B cell (primary cell): ENCODE results near the gene CD80. TPM values are rescaled to one million over a fixed set of nuclear protein-coding genes. Genes with fewer than 3 reads are reported as not detected.

Experiments used
- ATAC-seq: fragments of 200-7000 bp; cut with Tn5 transposase; one replicate; pipeline ENCODE4 v1.10.0; 2021; ENCODE audit warnings: low read depth, mild to moderate bottlenecking, moderate number of reproducible peaks, moderate library complexity
- CTCF ChIA-PET: fragments of 350-600 bp; sonication (Branson Sonifier 250); formaldehyde crosslinking; loops from one replicate; lab custom pipeline; 2021; ENCODE audit warnings: antibody characterized with exemption, inconsistent platforms; lab: Charles Lee
- POLR2A ChIA-PET: fragments of 350-600 bp; sonication (Branson Sonifier 250); formaldehyde crosslinking; loops from one replicate; lab custom pipeline; 2021; ENCODE audit warnings: antibody characterized with exemption; lab: Charles Lee
- DNase-seq: peaks from one replicate; pipeline ENCODE4 v3.0.0; 2013
- H2AFZ ChIP-seq: 2 replicates; pipeline ENCODE4 v1.6.1; 2012; ENCODE audit warnings: mild to moderate bottlenecking, low read depth, low read length; ENCODE audit not compliant: insufficient read depth, poor library complexity, severe bottlenecking
- H3K27ac ChIP-seq, 2 donors: 1 replicate in 1 of 2; 2 replicates in 1 of 2; pipeline ENCODE4 v1.5.1; 2012 to 2013; ENCODE audit warnings: low read length in 2 of 2, mild to moderate bottlenecking in 2 of 2, moderate library complexity in 1 of 2
- H3K27me3 ChIP-seq, 4 experiments: fragments of 200-600 bp in 1 of 4; sonication (generic) in 1 of 4; replicated peaks in 1 of 4; 1 replicate in 2 of 4; 2 replicates in 2 of 4; pipeline versions ENCODE4 v1.6.1 to v1.7.0; 2013 to 2016; ENCODE audit warnings: low read length in 3 of 4, mild to moderate bottlenecking in 2 of 4, mixed read lengths in 1 of 4, moderate library complexity in 1 of 4; ENCODE audit not compliant: insufficient read depth in 4 of 4, control insufficient read depth in 3 of 4; ENCODE audit errors: control extremely low read depth in 1 of 4
- H3K36me3 ChIP-seq, 2 experiments: replicated peaks in 1 of 2; 1 replicate in 1 of 2; 2 replicates in 1 of 2; pipeline versions ENCODE4 v1.6.1 to v1.7.1; 2013; ENCODE audit warnings: low read length in 1 of 2; ENCODE audit not compliant: insufficient read depth in 2 of 2, control insufficient read depth in 1 of 2; ENCODE audit errors: control extremely low read depth in 1 of 2, extremely low read depth in 1 of 2
- H3K4me1 ChIP-seq, 2 donors: fragments of 200-600 bp in 1 of 2; sonication (generic) in 1 of 2; 1 replicate in 1 of 2; 2 replicates in 1 of 2; pipeline versions ENCODE4 v1.5.1 to v1.6.1; 2013 to 2017; ENCODE audit warnings: low read length in 2 of 2; ENCODE audit not compliant: control insufficient read depth in 2 of 2, insufficient read depth in 2 of 2
- H3K4me2 ChIP-seq: replicated peaks from 2 replicates; pipeline ENCODE3; 2012; ENCODE audit warnings: mild to moderate bottlenecking, low read depth, low read length; ENCODE audit not compliant: poor library complexity, severe bottlenecking
- H3K4me3 ChIP-seq, 5 experiments: fragments of 200-600 bp in 1 of 5; sonication (generic) in 1 of 5; 1 replicate in 3 of 5; 2 replicates in 2 of 5; pipeline versions ENCODE4 v1.5.1 to v1.7.0; 2011 to 2016; ENCODE audit warnings: low read length in 4 of 5, mild to moderate bottlenecking in 4 of 5, low read depth in 2 of 5, control low read depth in 1 of 5, moderate library complexity in 1 of 5; ENCODE audit not compliant: insufficient read depth in 1 of 5; ENCODE audit errors: control extremely low read depth in 1 of 5, extremely low read depth in 1 of 5
- H3K79me2 ChIP-seq: fragments of 200-600 bp; sonication (generic); one replicate; pipeline ENCODE4 v1.6.0; 2016; ENCODE audit warnings: low read length; ENCODE audit not compliant: control insufficient read depth, insufficient read depth
- H3K9ac ChIP-seq: fragments of 200-600 bp; sonication (generic); 2 replicates; pipeline ENCODE4 v1.6.1; 2017; ENCODE audit warnings: mild to moderate bottlenecking, low read length, moderate library complexity
- H3K9me3 ChIP-seq, 3 donors: one replicate each; pipeline versions ENCODE4 v1.6.1 to v1.7.1; 2013; ENCODE audit warnings: low read length in 2 of 3; ENCODE audit not compliant: control insufficient read depth in 2 of 3, insufficient read depth in 1 of 3; ENCODE audit errors: control extremely low read depth in 1 of 3
- H4K20me1 ChIP-seq: 2 replicates; pipeline ENCODE4 v1.6.0; 2012; ENCODE audit warnings: mild to moderate bottlenecking, low read length; ENCODE audit not compliant: insufficient read depth, control insufficient read depth, poor library complexity, severe bottlenecking
- H3K27ac Mint-ChIP-seq: one replicate; pipeline ENCODE4 v1.8.0; 2021; ENCODE audit warnings: mixed read lengths
- H3K27me3 Mint-ChIP-seq: one replicate; pipeline ENCODE4 v1.8.0; 2021; ENCODE audit warnings: mixed read lengths
- H3K4me1 Mint-ChIP-seq: one replicate; pipeline ENCODE4 v1.8.0; 2021; ENCODE audit warnings: mixed read lengths
- H3K4me3 Mint-ChIP-seq: one replicate; pipeline ENCODE4 v1.8.0; 2021; ENCODE audit warnings: mixed read lengths
- H3K9me3 Mint-ChIP-seq: one replicate; pipeline ENCODE4 v1.8.0; 2022; ENCODE audit warnings: mixed read lengths; ENCODE audit not compliant: insufficient read depth
- CTCF ChIP-seq: fragments of 200-600 bp; IDR thresholded peaks from one replicate; pipeline ENCODE4 v1.8.0; 2022; ENCODE audit warnings: antibody characterized with exemption, mild to moderate bottlenecking
- EZH2 ChIP-seq: IDR thresholded peaks from 2 replicates; pipeline ENCODE4 v1.6.1; 2012; ENCODE audit warnings: borderline replicate concordance, low read depth, mild to moderate bottlenecking, moderate library complexity, low read length; ENCODE audit not compliant: insufficient read depth, poor library complexity, severe bottlenecking
- WGBS: methylation state at CpG from one replicate; pipeline ENCODE4 v1.1.5; 2013; ENCODE audit warnings: missing lambda C conversion rate; ENCODE audit not compliant: insufficient coverage; 5-methylcytosine and 5-hydroxymethylcytosine counted together
- intact Hi-C: fragments of 100-400 bp; cut with micrococcal nuclease; formaldehyde crosslinking; loops from one replicate; pipeline ENCODE4 v1.10.0; 2022
- polyA plus RNA-seq: library from polyadenylated mRNA; depleted of rRNA; stranded (reverse); fragments of >200 nt; gene quantifications from 2 replicates; pipeline ENCODE4 v1.2.3, GENCODE V29; 2012
- total RNA-seq, 2 donors: library from RNA; stranded (reverse); fragments of 120-200 nt in 1 of 2; gene quantifications; 1 replicate in 1 of 2; 2 replicates in 1 of 2; pipeline versions ENCODE4 v1.2.3 to v1.2.4, GENCODE V29; 2013 to 2022

CD80 gene
- total and polyA plus RNA-seq, 2 donors (not counting 1 experiment from before 2014, with no cell fraction given): 15.0 to 26.5 TPM

GRCh38 chr3:119557877-119558269 lies 1.5 kb downstream of the CD80 start:
- Histone ChIP-seq H3K27me3 (no peaks in the 10 kb centered on the region), H4K20me1 (no peaks in the 10 kb centered on the region), H3K4me3 (peak overlapping the region in 4 of 5 experiments; percentile 3 to 65 (median 52)), H3K36me3 (no peaks in the 10 kb centered on the region), H3K79me2 (peaks cover 29% of the 10 kb centered on the region), H3K27ac (peak overlapping the region in 1 of 2 donors; percentile 9), H3K9me3 (no peaks in the 10 kb centered on the region), H3K4me2 (peak overlapping the region; percentile 70), H3K9ac (peak overlapping the region; percentile 76), H2AFZ (no peak overlapping the region), H3K4me1 (peaks cover 52 to 76% of the 10 kb centered on the region in 2 donors)
- ChIA-PET CTCF (interaction anchor here (0.6 to 3.7 kb wide), 3 partner anchors 9 to 123 kb away, joined by 4 to 16 read pairs (median 15); no protein-coding TSS in a partner anchor), POLR2A (no interaction called here)
- intact Hi-C loops: loop anchor here (2.0 to 10.0 kb wide), 5 partner anchors 19 to 537 kb away; partner anchors contain the start of genes GSK3B and PLA1A
- TF ChIP-seq CTCF: no peak
- TF ChIP-seq EZH2: no peak
- peak overlapping the region; percentile 75 for H3K4me3 Mint-ChIP-seq
- peak overlapping the region; percentile 91 for H3K27ac Mint-ChIP-seq
- no peaks in the 10 kb centered on the region for H3K27me3 Mint-ChIP-seq
- peaks cover 86% of the 10 kb centered on the region for H3K4me1 Mint-ChIP-seq
- H3K9me3 Mint-ChIP-seq: no peaks in the 10 kb centered on the region
- DNase-seq: no peak
- no CpG with 5 or more reads among the region's 3 CpGs for WGBS
- no peak for ATAC-seq

GRCh38 chr3:119557192-119557876 lies 2.1 kb downstream of the CD80 start:
- peak overlapping the region in 1 of 2 donors; percentile 9 for H3K27ac ChIP-seq
- H3K4me3 Mint-ChIP-seq: peak overlapping the region; percentile 75
- DNase-seq (no peak), ATAC-seq (no peak)
- CTCF ChIA-PET: interaction anchor here (0.6 to 3.7 kb wide), 3 partner anchors 9 to 124 kb away, joined by 4 to 15 read pairs (median 5); no protein-coding TSS in a partner anchor
- POLR2A ChIA-PET: no interaction called here
- H3K4me1 Mint-ChIP-seq: peaks cover 85% of the 10 kb centered on the region
- 67% methylated on average over 1 of the region's 7 CpGs for WGBS
- intact Hi-C loops: loop anchor here (5.0 to 10.0 kb wide), 2 partner anchors 40 to 537 kb away; partner anchors contain the start of genes GSK3B and PLA1A
- H3K4me3 ChIP-seq: peak overlapping the region in 4 of 5 experiments; percentile 3 to 65 (median 52)
- H3K9me3 ChIP-seq: no peaks in the 10 kb centered on the region
- peak overlapping the region; percentile 70 for H3K4me2 ChIP-seq
- TF ChIP-seq CTCF (no peak), EZH2 (no peak)
- peaks cover 46 to 70% of the 10 kb centered on the region in 2 donors for H3K4me1 ChIP-seq
- no peaks in the 10 kb centered on the region for H4K20me1 ChIP-seq
- H3K9ac ChIP-seq: peak overlapping the region; percentile 76
- no peak overlapping the region for H2AFZ ChIP-seq
- H3K36me3 ChIP-seq: no peaks in the 10 kb centered on the region
- peak overlapping the region; percentile 91 for H3K27ac Mint-ChIP-seq
- H3K79me2 ChIP-seq: peaks cover 32% of the 10 kb centered on the region
- H3K9me3 Mint-ChIP-seq: no peaks in the 10 kb centered on the region
- H3K27me3 Mint-ChIP-seq: no peaks in the 10 kb centered on the region
- no peaks in the 10 kb centered on the region for H3K27me3 ChIP-seq
